Testis (tissue), 2 donors: ENCODE measurements around the gene TOP1.

Experiments
- CTCF ChIP-seq, 3 experiments: fragments of 450-650 bp in 2 of 3; fragments of 200-600 bp in 1 of 3; sonication (generic) in 1 of 3; IDR thresholded peaks; one replicate each; pipeline ENCODE4 v1.5.1; 2016 to 2019; ENCODE audit warnings: antibody characterized with exemption in 3 of 3, mild to moderate bottlenecking in 2 of 3, moderate library complexity in 1 of 3
- POLR2A ChIP-seq: fragments of 450-650 bp; IDR thresholded peaks from one replicate; pipeline ENCODE4 v1.6.1; 2017; ENCODE audit warnings: antibody characterized with exemption, mild to moderate bottlenecking, moderate library complexity

- no peak for TF ChIP-seq CTCF (IDR thresholded peaks at IDR 0.05)
- TF ChIP-seq POLR2A: no peak
Observed at GRCh38 chr20:41006126-41006935, 22.3 kb upstream of the TOP1 start.
